OCI-M2 (cell line): ENCODE measurements around the gene SSC4D.
"Not testable (repeated sequence)": the region's sequence is repeated elsewhere in the genome, so short reads cannot be mapped to it uniquely, and the experiment has no call there.

Source experiments
- DNase-seq: peaks from one replicate; lab custom pipeline; 2025; ENCODE audit not compliant: unreplicated experiment; lab: John Stamatoyannopoulos, UW

SSC4D gene

GRCh38 chr7:76387789-76388188 lies 21.7 kb downstream of the SSC4D start:
- not testable (repeated sequence) for DNase-seq

DNA sequence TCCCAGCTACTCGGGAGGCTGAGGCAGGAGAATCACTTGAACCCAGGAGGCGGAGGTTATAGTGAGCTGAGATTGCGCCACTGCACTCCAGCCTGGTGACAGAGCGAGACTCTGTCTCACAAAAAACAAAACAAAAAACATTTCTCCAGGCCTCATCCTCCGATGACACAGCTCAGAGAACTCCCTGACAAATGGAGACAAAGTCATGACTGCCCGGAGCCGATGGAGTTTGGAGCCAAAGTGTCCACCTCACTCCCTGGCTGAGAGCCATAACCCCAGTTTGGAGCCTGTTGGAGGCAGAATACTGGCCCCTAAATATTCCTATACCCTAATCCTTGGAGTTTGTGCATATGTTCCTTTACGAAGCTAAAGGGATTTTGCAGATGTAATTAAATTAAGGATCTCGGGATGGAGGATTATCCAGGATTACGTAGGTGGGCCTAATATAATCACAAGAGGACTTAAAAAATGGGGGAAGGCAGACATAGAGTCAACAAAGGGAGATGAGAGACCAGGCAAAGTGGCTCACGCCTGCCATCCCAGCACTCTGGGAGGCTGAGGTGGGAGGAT lies 22.7 kb downstream of the SSC4D start:
- no peak for DNase-seq

DNA sequence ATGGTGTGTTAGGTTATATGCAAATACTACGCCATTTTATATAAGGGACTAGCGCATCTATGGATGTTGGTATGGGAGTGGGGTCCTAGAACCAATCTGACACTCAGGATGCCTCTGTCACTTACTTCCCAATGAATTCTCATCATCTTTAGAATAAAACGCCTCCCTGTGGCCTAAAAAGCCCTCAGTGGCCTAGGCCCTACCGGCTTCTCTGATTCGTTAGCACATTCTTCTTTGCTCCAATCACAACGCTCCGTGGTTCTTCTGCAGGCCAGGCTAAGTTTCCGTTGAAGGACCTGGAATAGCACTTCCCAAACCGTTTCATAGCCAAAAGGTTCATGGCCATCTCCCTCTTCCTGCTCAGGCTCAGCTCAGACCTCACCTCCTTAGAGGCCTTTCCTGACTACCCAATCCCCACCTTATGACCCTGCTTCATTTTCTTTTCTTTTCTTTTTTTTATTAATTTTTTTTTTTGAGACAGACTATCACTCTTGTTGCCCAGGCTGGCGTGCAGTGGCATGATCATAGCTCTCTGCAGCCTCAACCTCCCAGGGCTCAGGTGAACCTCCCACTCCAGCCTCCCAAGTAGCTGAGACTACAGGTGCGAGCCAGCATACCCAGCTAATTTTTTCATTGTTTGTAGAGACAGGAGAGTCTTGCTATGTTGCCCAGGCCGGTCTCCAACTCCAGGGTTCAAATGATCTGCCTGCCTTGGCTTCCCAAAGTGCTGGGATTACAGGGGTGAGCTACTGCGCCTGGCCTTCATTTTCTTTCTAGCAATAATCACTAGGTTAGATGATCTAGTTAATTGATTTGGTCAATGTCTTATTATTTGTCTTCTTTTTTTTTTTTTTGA lies 26.2 kb downstream of the SSC4D start:
- no peak for DNase-seq

DNA sequence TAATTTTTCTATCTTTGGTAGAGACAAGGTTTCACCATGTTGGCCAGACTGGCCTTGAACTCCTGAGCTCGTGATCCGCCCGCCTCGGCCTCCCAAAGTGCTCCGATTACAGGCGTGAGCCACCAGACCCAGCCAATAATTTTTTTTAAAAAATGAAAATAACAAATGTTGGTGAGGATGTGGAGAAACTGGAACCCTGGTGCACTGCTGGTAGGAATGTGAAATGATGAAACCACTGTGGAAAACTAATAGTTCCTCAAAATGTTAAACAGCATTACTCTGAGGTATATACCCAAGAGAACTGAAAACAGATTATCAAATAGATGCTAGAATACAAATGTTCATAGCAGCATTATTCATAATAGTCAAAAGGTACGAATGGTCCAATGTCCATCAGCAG lies 27.7 kb downstream of the SSC4D start:
- no peak for DNase-seq

GRCh38 chr7:76380623-76380966 lies 28.9 kb downstream of the SSC4D start:
- no peak for DNase-seq

- DNase-seq = no peak
These were observed 32.1 kb downstream of the SSC4D start for GRCh38 chr7:76377186-76377918.

DNA sequence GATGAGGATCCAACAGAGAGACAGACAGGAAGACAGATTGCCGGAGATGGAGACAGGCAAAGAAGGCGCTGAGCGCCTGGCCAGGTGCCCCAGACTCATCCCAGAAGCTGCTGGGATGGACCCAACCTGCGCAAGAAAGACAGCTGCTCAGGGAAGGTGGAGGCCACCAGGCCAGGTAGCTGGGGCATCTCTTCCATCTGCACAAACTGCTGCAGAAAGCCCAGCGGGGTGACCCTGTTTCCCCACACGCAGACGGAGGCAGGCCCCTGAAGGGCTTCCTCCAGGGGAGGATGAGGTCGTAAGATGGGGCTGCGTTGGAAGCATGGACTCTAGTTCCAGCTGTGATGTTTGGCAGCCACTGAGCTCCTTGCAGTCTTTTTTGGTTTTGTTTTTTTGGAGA lies 34.2 kb downstream of the SSC4D start:
- DNase-seq = no peak

GRCh38 chr7:76372984-76373833 lies 36.3 kb downstream of the SSC4D start:
- DNase-seq = no peak

- no peak for DNase-seq
These were observed 38.1 kb downstream of the SSC4D start for GRCh38 chr7:76371396-76371795.

GRCh38 chr7:76369018-76369417 lies 40.5 kb downstream of the SSC4D start:
- DNase-seq = no peak

GRCh38 chr7:76368190-76368589 lies 41.3 kb downstream of the SSC4D start:
- no peak for DNase-seq

GRCh38 chr7:76364198-76364584 lies 45.3 kb downstream of the SSC4D start:
- no peak for DNase-seq

DNA sequence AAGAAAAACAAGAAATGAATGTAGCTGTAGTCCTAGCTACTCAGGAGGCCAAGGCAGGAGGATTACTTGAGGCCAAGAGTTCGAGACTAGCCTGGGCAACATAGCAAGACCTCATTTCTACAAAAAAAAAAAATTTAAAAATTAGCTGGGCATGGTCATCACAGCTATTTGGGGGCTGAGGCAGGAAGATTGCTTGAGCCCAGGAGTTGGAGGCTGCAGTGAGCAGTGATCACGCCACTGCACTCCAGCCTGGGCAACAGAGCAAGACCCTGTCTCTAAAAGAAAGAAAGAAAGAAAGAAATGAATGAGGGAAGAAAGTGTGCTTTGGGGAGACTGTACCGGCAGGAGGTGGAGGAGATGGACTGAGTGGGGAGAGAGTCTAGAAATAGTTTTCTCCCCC lies 45.7 kb downstream of the SSC4D start:
- not testable (repeated sequence) for DNase-seq

- no peak for DNase-seq
These were observed 49.4 kb downstream of the SSC4D start for GRCh38 chr7:76359978-76360638.

GRCh38 chr7:76359111-76359977 lies 50.2 kb downstream of the SSC4D start:
- peak; percentile 81 for DNase-seq

DNA sequence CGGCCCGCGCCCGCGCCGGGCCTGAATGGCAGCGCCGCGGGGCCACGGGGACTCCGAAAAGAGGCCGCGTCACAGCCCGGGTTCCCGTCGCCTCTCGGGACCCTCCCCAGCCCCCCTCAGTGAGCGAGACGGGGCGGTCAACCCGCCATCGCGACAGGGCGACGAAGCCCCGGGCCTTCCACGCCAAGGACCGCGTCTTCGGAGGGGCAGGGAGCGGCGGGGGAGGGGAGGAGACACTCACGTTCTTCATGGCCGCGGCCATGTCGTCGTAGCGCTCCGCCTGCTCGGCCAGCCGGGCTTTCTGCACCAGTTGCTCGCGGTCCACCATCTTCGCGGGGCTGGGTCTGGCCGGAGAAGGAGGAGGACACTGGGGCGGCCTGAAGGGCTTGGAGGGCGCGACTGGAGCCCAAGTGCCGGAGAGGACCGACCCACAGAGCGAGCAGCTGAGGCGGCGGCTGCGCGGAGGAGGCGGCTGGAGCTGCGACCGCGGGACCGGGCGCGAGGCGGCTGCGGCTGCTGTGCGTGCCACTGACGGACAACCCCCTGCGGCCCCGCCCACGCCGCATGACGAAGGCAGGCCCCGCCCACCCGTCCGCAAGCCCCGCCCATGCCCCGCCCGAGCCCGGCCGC lies 50.9 kb downstream of the SSC4D start, which contains the start of gene YWHAG:
YWHAG (minus strand) TSS at position 511 of the 630 bp plus-strand sequence; CDS start at position 328, 183 bp downstream.
- no peak for DNase-seq

GRCh38 chr7:76358011-76358480 lies 51.5 kb downstream of the SSC4D start:
- DNase-seq = no peak

DNA sequence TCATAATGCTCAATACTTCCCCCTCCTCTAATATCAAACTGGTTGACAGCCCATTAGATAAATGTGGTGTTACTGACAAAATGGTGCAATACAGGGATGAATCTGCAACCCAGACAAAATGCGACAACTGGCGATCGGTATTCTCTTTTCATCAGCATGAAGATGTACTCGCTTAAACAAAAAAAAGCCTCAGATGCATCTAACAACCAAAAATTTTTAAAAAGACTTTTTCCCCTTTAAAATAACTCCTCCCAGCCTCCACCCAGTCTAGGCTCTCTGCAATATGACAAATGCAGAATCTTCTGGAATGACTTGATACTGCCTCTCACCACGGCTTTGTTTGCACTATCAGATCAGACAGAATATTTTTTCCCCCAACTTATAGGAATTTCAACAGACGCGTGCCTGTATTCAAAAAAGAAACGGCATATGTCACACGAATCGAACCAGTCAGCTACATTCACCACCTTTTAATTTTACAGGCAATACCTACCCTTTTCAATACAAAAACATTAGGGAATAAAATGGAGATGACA lies 52.0 kb downstream of the SSC4D start:
- no peak for DNase-seq

DNA sequence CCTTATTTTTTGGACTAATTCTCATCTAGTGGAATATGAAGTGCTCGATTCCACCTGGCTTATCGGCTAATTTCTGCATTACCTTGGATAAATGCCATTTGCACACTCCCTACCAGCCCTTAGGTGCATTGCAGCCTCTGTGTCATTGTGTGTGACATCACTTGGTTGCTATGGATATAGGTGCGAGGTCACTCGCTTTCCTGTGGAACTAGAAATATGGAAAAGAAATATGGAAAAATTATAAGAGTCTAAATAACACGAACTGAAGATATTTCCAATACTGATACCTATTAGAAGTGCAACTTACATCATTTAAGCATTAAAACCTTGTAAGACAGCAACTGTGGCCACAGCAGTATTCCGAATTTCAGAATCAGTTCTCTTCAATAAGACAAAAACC lies 52.7 kb downstream of the SSC4D start:
- DNase-seq = no peak
